ENCODE results near the gene DGKH.

The DGKH gene

GRCh38 chr13:42028113-42028799 lies 20.2 kb upstream of the DGKH start:
- Histone ChIP-seq H3K9me3 (ENCODE audit: control insufficient read depth, low read length) (no peaks in the 10 kb centered on the region), H2AFZ (no peak overlapping the region), H3K36me3 (ENCODE audit: control insufficient read depth, insufficient read depth, low read length) (no peaks in the 10 kb centered on the region), H3K4me3 (ENCODE audit: low read depth, low read length) (no peak overlapping the region), H3K4me1 (no peaks in the 10 kb centered on the region), H3K9ac (no peak overlapping the region), H3K27ac (no peak overlapping the region), H3K79me2 (no peaks in the 10 kb centered on the region), H3K27me3 (ENCODE audit: control insufficient read depth, insufficient read depth, low read length) (no peaks in the 10 kb centered on the region), H3K4me2 (ENCODE audit: low read length) (no peak overlapping the region)
- TF ChIP-seq, protein P1, sequence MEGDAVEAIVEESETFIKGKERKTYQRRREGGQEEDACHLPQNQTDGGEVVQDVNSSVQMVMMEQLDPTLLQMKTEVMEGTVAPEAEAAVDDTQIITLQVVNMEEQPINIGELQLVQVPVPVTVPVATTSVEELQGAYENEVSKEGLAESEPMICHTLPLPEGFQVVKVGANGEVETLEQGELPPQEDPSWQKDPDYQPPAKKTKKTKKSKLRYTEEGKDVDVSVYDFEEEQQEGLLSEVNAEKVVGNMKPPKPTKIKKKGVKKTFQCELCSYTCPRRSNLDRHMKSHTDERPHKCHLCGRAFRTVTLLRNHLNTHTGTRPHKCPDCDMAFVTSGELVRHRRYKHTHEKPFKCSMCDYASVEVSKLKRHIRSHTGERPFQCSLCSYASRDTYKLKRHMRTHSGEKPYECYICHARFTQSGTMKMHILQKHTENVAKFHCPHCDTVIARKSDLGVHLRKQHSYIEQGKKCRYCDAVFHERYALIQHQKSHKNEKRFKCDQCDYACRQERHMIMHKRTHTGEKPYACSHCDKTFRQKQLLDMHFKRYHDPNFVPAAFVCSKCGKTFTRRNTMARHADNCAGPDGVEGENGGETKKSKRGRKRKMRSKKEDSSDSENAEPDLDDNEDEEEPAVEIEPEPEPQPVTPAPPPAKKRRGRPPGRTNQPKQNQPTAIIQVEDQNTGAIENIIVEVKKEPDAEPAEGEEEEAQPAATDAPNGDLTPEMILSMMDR (IDR thresholded peaks at IDR 0.05): no peak

DNA sequence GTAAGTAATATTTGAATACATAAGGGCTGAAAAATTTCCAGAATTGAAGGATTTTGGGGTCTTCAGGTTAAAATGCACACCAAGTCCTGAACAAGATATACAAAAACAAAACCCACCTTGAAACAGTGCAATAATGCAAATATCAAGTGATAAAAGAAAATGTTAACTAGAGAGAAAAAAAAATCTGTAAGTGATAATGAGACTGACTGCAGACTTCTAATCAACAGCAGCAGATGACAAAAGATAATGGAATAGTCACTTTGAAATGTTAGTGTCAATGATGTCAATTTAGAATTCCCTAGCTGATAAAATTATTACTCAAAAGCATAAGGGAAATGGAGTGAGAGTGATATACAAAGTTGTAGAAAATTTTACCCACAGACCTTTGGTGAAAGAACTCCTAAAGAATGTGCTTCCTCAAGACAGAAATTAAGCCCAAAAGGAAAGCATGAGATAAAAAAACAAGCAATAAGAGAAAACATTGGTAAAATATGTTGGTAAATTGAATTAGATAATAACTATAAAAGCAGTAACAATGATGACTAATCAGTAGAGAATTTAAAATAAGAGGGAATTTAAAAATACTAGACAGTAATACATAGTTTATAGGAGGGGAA lies 12.4 kb upstream of the DGKH start:
- Histone ChIP-seq H3K27ac (no peak overlapping the region), H2AFZ (no peak overlapping the region), H3K4me3 (ENCODE audit: low read depth, low read length) (no peak overlapping the region), H3K4me1 (no peaks in the 10 kb centered on the region), H3K36me3 (ENCODE audit: control insufficient read depth, insufficient read depth, low read length) (no peaks in the 10 kb centered on the region), H3K4me2 (ENCODE audit: low read length) (no peak overlapping the region), H3K79me2 (no peaks in the 10 kb centered on the region), H3K9me3 (ENCODE audit: control insufficient read depth, low read length) (no peaks in the 10 kb centered on the region), H3K27me3 (ENCODE audit: control insufficient read depth, insufficient read depth, low read length) (no peaks in the 10 kb centered on the region), H3K9ac (no peak overlapping the region)
- TF ChIP-seq, protein P1 (IDR thresholded peaks at IDR 0.05): no peak

DNA sequence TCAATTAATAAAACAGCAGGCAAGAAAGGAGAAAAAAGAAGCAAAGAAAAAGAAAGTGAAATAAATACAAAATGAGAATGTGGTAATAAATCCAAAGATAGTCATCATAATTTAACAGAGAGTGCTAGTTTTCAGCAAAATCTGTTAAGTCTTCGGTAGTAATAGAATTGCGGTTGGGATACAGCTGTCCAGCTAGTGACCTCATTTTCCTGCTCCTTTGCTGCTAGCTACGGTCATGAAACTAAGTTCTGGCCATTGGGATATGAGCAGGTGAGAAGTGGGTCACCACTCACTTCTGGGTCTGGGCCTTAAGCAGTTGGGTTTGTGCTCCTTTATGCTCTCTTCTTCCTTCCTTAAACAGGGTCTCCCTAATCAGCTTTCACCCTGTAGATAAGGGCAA lies 11.7 kb upstream of the DGKH start:
- TF ChIP-seq, protein P1 (IDR thresholded peaks at IDR 0.05): no peak
- no peaks in the 10 kb centered on the region for H3K27me3 ChIP-seq (ENCODE audit: control insufficient read depth, insufficient read depth, low read length)
- no peaks in the 10 kb centered on the region for H3K4me1 ChIP-seq
- no peak overlapping the region for H3K4me2 ChIP-seq (ENCODE audit: low read length)
- H3K79me2 ChIP-seq: no peaks in the 10 kb centered on the region
- H3K9me3 ChIP-seq (ENCODE audit: control insufficient read depth, low read length): no peaks in the 10 kb centered on the region
- H2AFZ ChIP-seq: no peak overlapping the region
- no peaks in the 10 kb centered on the region for H3K36me3 ChIP-seq (ENCODE audit: control insufficient read depth, insufficient read depth, low read length)
- no peak overlapping the region for H3K4me3 ChIP-seq (ENCODE audit: low read depth, low read length)
- H3K27ac ChIP-seq: no peak overlapping the region
- no peak overlapping the region for H3K9ac ChIP-seq

DNA sequence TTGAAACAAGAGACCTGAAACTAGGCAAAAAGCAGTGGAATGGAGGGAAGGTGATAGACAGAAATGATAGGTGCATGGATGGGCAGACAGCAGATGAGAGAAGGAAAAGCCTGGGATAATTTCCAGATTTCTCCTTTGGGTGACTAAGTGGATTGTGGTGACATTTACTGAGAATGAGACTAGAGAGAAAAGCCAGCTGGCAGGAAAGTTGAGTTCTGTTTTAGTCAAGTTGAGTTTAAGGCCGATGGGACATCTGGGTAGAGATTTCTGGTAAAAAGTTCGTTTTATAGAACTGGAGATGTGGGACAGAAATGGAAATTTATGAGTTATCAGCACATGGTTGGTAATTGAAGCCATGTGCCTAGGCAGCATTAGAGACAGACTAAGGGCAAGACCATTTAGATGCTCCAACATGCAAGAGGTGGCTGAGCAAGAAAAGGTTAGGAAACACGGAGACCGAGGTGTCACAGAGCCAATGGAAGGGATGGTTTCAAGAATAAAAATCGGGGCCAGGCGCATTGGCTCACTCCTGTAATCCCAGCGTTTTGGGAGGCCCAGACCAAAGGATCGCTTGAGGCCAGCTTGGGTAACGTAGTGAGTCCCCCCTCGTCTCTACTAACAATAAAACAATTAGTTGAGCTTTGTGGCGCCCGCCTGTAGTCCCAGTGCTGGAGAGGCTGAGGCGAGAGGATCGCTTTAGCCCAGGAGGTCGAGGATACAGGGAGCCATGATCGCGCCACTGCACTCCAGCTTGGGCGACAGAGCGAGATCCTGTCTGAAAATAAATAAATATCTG lies 9.6 kb upstream of the DGKH start:
- Histone ChIP-seq H3K36me3 (ENCODE audit: control insufficient read depth, insufficient read depth, low read length) (no peaks in the 10 kb centered on the region), H3K4me1 (no peaks in the 10 kb centered on the region), H3K79me2 (no peaks in the 10 kb centered on the region), H2AFZ (no peak overlapping the region), H3K4me3 (ENCODE audit: low read depth, low read length) (no peak overlapping the region), H3K27ac (no peak overlapping the region), H3K4me2 (ENCODE audit: low read length) (no peak overlapping the region), H3K9me3 (ENCODE audit: control insufficient read depth, low read length) (no peaks in the 10 kb centered on the region), H3K9ac (no peak overlapping the region), H3K27me3 (ENCODE audit: control insufficient read depth, insufficient read depth, low read length) (no peaks in the 10 kb centered on the region)
- TF ChIP-seq, protein P1 (IDR thresholded peaks at IDR 0.05): no peak

Data from parathyroid adenoma (tissue), 2 donors.